HG02759 (cell line): ENCODE measurements around the gene DNAI1.

Source experiments
- ATAC-seq: cut with Tn5 transposase; IDR thresholded peaks from one replicate; pipeline ENCODE4 v1.9.1; 2021; ENCODE audit warnings: mild to moderate bottlenecking, moderate library complexity; ENCODE audit not compliant: unreplicated experiment

Gene DNAI1

GRCh38 chr9:34510497-34511468 lies 52.2 kb downstream of the DNAI1 start:
- no peak for ATAC-seq

DNA sequence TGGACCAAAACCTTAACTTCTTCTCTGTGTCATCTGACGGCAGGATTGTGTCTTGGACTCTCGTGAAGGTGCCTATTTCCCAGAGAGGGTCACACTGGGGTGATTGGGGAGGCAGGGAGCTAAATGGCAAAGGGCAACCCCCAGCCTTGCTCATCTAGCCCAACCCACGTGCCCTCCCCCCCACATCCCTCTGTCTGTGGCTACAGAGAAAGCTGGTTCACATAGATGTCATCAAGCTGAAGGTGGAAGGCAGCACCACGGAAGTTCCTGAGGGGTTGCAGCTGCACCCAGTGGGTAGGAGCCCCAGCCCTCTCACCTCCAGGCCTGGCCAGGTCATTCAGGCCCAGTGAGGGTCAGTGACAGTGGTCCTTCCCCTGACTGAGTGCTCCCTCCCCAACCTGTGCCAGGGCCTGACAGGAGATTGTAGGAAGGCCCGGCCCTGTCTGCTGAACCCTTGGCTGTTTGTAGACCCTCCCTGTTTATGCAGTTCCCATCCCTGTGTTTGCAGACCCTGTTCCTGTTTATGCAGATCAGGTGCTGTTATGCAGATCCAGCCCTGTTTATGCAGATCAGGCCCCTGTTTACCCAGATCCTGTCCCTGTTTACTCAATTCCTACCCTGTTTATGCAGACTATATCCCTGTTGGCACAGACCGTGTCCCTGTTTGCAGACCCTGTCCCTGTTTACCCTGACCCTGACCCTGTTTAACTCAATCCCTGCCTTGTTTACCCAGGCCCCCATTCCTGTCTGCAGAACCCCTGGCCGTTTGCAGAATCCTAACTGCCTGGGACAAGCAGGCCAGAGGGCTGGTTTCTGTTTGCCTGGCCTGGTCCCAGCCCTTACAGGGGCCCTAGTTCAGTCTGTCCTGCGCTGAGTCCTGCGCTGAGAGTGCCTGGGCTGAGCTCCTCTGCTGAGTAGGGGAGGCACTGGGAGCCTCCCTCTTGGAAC lies 53.8 kb downstream of the DNAI1 start:
- no peak for ATAC-seq

DNA sequence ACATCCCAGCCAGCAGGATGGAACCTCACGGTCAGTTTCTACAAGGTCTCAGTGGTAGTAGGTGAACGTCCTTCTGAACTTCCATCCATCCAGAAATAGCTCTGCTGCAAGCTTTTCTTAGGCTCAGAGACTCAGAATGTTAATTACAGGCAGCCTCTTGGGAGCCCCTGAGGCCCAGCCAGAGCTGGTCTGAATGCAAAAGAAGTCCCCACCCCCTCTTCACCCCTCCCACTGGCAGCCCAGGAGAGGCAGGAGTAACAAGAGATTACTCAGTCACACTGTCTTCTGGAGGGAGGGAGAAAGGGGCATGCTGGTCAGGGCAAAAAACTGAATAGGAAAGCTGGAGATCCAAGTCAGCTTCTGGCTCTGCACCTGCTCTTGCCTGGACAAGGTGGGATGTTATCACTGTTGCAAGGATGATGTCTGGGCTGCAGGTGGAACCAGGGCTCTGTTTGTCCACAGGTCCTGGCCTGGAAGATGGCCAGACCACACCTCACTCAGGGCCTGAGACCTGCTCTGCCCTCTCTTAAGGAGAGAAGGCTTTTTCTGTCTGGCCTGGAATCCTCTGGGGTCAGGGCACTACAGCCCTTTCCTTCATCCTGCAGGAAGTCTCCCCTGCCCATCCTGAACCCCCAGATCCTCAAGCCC lies 55.1 kb downstream of the DNAI1 start:
- no peak for ATAC-seq

- ATAC-seq: no peak
Measured at GRCh38 chr9:34514401-34514800, 55.8 kb downstream of the DNAI1 start.

GRCh38 chr9:34514816-34515215 lies 56.2 kb downstream of the DNAI1 start:
- no peak for ATAC-seq

- ATAC-seq: no peak
Measured at GRCh38 chr9:34515959-34516358, 57.4 kb downstream of the DNAI1 start.

DNA sequence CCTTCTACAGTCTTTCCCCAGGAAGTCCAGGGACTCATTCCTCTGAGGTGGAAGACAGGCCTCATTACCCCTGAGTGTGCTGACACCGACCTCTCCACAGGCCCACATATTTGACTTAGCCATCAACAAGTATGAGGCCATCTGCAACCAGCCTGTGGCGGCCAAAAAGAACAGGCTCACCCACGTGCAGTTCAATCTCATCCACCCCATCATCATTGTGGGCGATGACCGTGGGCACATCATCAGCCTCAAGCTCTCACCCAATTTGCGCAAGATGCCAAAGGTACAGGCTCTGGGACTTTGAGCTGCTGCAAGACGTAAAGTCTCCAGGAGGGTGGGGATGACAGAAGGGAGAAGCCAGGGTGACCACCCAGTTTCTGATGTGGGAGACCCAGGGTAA lies 58.6 kb downstream of the DNAI1 start:
- ATAC-seq: no peak

GRCh38 chr9:34518110-34518616 lies 59.6 kb downstream of the DNAI1 start:
- no peak for ATAC-seq

DNA sequence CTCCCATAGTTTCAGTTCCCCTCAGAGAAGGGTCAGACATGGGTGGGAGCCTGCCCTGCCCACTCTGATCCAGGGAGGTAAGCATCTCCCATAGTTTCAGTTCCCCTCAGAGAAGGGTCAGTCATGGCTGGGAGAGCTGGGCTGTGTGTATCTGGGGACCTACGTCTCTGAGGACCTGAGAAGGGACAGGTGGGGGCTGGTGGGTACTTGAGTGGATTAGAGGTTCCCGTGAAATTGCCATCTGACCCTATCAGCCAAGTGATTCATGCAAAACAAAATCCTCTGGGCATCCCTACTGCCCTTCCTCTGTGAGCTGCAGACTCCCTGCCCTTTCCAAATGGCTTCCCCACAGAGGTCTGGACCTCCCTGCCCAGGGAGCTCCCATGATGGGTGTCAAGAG lies 60.3 kb downstream of the DNAI1 start:
- ATAC-seq: no peak

- no peak for ATAC-seq
Measured at GRCh38 chr9:34519321-34520020, 60.9 kb downstream of the DNAI1 start.

DNA sequence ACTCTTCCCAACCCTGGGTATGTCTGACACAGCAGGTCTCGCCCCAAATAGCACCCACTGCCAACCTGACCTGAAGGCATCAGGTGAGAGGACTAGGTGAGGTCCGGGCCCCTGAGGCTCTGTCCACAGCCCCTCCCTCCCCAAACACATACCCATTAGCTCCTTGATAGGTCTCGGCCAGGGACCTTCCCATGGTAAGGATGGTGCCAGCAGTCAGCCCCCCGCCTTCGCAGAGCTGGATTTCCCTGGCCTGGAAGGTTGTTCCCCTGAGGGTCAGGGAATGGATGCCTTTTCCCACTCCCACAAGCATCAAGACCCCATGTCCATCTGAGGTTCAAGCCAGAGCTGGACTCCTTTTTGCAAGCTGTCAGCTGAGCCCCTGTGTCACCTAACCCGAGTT lies 61.5 kb downstream of the DNAI1 start:
- ATAC-seq: no peak

DNA sequence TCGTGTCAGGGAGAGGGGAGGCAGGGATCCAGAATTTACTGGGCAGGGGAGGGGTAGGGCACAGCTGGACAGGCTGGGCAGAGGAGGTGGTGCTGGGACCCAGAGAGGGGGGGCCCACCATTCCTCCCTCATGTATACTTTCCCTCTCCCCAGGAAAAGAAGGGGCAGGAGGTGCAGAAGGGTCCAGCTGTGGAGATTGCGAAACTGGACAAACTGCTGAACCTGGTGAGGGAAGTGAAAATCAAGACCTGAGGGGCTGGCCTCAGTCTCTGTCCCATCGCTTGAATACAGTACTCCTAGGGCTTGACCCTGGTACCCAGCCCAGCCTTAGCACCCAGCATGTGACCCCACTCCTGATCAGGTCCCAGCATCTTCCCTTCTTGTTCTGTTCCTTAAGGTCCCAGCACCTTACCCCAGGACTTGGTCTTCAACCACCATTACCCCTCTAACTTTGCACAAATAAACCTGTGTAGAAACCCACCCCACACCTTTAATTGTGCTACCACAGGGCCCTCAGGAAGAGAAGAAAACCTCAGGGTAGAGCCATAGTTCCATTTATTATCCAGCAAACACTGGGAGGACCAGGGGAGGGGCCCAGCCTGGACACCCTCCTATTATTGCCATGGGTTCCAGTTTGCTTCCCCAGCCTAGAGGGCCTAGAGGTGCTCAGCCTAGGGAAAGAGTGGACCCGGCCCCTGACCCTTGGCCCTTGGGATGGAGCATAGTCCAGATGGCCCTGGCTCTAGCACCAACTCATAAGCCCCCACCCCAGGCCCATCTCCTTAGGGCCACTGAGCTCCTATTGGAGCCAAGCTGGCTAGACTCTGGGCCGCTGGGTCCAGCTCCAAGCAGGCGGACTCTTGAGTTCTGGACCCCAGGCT lies 62.1 kb downstream of the DNAI1 start:
- no peak for ATAC-seq

- ATAC-seq: no peak
Measured at GRCh38 chr9:34521406-34522045, 62.9 kb downstream of the DNAI1 start.

GRCh38 chr9:34522091-34522887 lies 63.7 kb downstream of the DNAI1 start:
- no peak for ATAC-seq

DNA sequence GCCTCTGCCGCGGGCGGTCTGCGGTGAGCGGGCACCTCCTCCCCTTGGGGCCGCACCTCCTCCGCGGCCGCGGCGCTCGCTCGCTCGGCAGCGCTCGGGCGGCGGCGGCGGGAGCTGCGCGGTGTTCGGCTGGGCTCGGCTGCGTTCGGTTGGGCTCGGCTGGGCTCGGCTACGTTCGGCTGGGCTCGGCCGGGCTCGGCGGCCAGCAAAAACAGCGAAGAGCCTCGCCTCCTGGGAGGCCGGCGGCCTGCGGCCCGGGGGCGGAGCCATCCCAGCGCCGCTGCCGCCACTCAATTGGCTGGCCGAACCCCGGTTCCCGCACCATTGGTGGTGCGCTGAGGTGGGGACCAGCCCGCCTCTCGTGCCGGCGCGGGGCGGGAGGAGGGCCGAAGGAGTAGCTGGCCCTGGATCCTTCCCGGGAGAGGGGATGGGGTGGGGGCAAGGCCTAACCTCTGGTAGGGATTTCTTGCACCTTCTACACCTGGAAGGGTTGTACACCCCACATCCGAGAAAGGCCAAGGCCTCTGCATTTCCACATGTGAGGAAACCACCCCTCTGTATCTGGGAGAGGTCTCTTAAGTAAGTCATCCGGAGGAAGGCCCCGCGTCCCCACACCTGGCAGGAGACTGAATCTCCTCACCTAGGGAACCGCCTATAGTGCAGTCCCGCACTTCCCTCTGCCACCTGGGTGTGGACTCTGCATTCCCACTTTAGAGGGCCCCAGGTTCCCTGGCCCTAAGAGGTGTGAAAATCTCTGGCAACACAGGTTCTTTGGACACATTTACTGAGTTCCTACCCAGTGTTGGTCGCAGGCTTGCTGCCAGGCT lies 64.6 kb downstream of the DNAI1 start, which contains the start of gene ENHO:
Gene ENHO, minus strand, starts transcription at position 20 of the 827 bp plus-strand sequence. CDS start 1,295 bp downstream, outside the sequence.
- peak; percentile 89 for ATAC-seq

GRCh38 chr9:34524349-34524748 lies 65.7 kb downstream of the DNAI1 start:
- ATAC-seq: no peak

DNA sequence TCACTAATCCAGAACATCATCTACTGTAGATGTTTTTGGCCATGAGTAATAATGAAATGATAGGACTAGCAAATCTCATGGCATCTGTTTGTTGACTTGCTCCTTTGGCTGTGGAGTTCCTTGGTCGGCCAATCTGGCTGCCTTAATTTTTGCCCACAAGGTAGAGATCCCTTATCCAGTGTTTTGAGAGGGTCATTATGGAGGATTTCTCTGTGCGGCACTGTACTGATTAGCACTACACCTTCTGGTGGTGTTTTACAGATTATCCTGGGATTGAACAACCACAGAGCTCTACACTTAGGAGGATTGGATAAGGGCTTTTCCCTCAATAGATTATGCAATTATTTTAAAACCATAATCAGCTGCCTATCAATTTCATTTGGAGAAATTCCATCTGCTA lies 67.4 kb downstream of the DNAI1 start:
- no peak for ATAC-seq
